ENCODE measurements around the gene LRRC18.

LRRC18 gene

GRCh38 chr10:48881937-48882336 lies 57.7 kb downstream of the LRRC18 start:
- DNase-seq (ENCODE audit: low read depth in 2 of 2): no peak

GRCh38 chr10:48880016-48880705 lies 59.5 kb downstream of the LRRC18 start:
- DNase-seq (ENCODE audit: low read depth in 2 of 2): no peak

- no peak for DNase-seq (ENCODE audit: low read depth in 2 of 2)
These were observed 60.2 kb downstream of the LRRC18 start for GRCh38 chr10:48879451-48879850.

GRCh38 chr10:48878091-48878490 lies 61.5 kb downstream of the LRRC18 start:
- no peak for DNase-seq (ENCODE audit: low read depth in 2 of 2)

GRCh38 chr10:48872234-48872633 lies 67.4 kb downstream of the LRRC18 start:
- no peak for DNase-seq (ENCODE audit: low read depth in 2 of 2)
